ENCODE data around the gene RDH12.

RDH12 gene

GRCh38 chr14:67757175-67757574 lies 55.5 kb downstream of the RDH12 start:
- no peak for DNase-seq

GRCh38 chr14:67759916-67760315 lies 58.2 kb downstream of the RDH12 start:
- DNase-seq = no peak

DNA sequence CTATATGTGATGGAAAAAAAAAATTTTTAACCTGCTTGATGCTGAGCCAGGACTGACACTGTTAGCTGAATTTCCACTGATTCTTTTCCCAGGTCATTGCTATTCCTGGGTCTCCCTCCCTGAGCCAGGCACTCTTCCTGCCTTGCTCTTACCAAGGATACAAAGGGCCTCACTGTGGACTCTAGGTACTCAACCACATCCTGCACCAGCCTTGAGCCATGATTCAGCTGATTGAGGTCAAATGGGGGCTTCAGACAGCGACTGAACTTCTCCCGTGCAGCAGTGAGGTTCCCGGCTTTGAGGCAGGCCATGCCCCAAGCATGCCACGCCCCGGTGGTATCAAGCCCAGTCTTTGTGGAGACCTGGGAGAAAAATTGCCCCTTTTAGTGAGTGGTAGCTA lies 60.4 kb downstream of the RDH12 start:
- no peak for DNase-seq

GRCh38 chr14:67763158-67763822 lies 61.6 kb downstream of the RDH12 start:
- no peak for DNase-seq

GRCh38 chr14:67764496-67764895 lies 62.8 kb downstream of the RDH12 start:
- no peak for DNase-seq

GRCh38 chr14:67765192-67765834 lies 63.6 kb downstream of the RDH12 start:
- no peak for DNase-seq

GRCh38 chr14:67766035-67766680 lies 64.5 kb downstream of the RDH12 start:
- no peak for DNase-seq

DNA sequence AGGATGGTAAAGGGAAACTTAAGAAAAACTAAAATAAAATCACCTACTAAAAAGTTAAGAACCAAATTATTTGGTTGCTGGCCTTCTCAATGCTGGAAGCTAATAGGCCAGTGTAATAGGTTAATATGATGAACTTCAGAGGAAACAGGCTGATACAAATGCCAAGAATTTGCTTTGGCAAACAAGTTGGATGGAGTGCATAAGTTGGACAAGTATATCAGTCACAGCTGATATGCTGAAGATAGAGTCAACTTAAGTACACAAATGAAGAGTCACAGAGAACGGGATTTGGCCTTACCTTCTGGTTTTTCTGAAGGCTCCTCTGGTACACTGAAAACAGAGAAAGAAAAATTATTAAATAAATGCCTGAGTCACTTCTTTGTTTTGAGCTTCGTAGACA lies 66.5 kb downstream of the RDH12 start:
- no peak for DNase-seq

- DNase-seq = no peak
These were observed 72.2 kb downstream of the RDH12 start for GRCh38 chr14:67773844-67774377.

GRCh38 chr14:67776653-67777322 lies 75.1 kb downstream of the RDH12 start:
- no peak for DNase-seq

DNA sequence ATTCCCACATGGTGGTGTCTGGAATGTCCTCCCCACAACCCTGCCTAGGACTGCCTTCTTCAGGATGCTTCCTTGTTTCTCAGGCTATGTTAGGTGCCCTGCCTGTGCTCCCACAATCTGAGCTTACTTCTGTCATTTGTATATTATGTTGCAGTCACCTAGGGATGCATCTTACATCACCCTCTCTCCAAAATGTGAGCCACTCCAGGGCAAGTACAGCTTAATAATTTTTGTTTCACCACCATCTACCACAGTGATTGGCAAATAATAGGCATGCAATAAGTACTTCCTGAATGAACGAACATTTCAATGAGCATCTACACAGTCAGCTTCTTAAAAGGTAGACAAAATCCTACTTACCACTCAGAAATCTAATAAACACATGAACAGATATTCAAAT lies 77.1 kb downstream of the RDH12 start:
- DNase-seq = no peak

DNA sequence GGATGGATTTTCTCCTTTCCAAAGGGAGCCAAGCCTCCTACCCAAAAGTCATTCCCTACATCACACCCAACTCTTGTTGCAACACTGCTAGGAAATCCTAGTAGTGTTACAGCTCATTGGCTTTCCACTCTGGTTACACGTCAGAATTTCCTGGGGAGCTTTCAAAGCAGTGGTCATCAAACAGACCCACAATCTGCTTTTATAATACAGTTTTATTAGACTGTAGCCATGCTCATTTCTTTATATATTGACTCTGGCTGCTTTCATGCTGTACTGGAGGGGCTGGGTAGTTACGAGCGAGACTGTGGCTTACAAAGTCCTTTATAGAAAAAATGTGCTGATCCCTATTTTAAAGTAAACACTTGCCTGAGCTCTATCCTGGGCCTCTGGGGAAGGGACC lies 80.4 kb downstream of the RDH12 start:
- no peak for DNase-seq
